OCI-LY3 (cell line): ENCODE measurements around the gene ID1.

Source experiments
- EZH2phosphoT487 ChIP-seq: fragments of 200-600 bp; shearing (Covaris generic); IDR thresholded peaks from 2 replicates; pipeline ENCODE4 v1.6.1; 2018; ENCODE audit warnings: antibody characterized with exemption, mixed run types, low read depth
- TF ChIP-seq, protein P1 (sequence below): fragments of 200-600, 300-600 bp; sonication (generic); IDR thresholded peaks from 2 replicates; pipeline ENCODE4 v1.5.1; 2014; ENCODE audit warnings: antibody characterized with exemption, low read length, low read depth

DNA sequence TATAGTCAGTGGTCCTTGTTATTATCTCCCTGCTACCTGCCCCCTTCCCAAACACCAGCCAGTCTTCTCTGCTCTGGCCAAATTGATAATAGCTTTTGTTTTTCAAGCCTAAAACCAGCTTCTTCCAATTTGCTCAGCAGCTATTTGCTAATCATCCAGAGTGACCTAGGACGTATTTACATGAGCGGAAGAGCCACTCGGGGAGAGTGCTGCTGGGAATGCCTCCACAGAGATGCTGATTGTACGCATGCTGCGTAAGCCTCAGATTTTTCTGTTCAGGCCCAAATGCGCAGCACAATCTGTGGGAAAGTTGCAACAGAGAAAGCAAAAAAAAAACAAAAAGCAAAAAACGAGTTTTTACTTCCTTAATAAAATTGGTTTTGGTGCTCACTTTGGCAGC, 24.4 kb upstream of the ID1 start:
- TF ChIP-seq, protein P1, sequence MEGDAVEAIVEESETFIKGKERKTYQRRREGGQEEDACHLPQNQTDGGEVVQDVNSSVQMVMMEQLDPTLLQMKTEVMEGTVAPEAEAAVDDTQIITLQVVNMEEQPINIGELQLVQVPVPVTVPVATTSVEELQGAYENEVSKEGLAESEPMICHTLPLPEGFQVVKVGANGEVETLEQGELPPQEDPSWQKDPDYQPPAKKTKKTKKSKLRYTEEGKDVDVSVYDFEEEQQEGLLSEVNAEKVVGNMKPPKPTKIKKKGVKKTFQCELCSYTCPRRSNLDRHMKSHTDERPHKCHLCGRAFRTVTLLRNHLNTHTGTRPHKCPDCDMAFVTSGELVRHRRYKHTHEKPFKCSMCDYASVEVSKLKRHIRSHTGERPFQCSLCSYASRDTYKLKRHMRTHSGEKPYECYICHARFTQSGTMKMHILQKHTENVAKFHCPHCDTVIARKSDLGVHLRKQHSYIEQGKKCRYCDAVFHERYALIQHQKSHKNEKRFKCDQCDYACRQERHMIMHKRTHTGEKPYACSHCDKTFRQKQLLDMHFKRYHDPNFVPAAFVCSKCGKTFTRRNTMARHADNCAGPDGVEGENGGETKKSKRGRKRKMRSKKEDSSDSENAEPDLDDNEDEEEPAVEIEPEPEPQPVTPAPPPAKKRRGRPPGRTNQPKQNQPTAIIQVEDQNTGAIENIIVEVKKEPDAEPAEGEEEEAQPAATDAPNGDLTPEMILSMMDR, result no peak
- TF ChIP-seq EZH2phosphoT487, result no peak
